A673 (cell line): Measurements from ENCODE around the gene PCARE. TPM values are rescaled to one million over a fixed set of nuclear protein-coding genes. Genes with fewer than 3 reads are reported as not detected.

Experiments used
- Bru-seq: library from RNA; stranded (reverse); fragments of 400-500 nt; gene quantifications from one replicate; lab custom pipeline; 2021; lab: Mats Ljungman, UMichigan
- BruChase-seq, 2 experiments: library from RNA; stranded (reverse); fragments of 400-500 nt; gene quantifications; one replicate each; lab custom pipeline; 2021; lab: Mats Ljungman, UMichigan
- BruUV-seq: library from RNA; stranded (reverse); fragments of 400-500 nt; replicated peaks from 2 replicates; lab custom pipeline; 2021; lab: Mats Ljungman, UMichigan
- CTCF ChIA-PET: fragments of 300-600 bp; sonication (Branson Sonifier 250); formaldehyde crosslinking; loops from one replicate; lab custom pipeline; 2022; ENCODE audit warnings: antibody characterized with exemption; lab: Charles Lee
- POLR2A ChIA-PET: fragments of 300-600 bp; sonication (Branson Sonifier 250); formaldehyde crosslinking; loops from one replicate; lab custom pipeline; 2022; ENCODE audit warnings: antibody characterized with exemption; ENCODE audit not compliant: low non-redundant PET; lab: Charles Lee
- DNase-seq: peaks from one replicate; pipeline ENCODE4 v3.0.0-alpha.2; 2015; ENCODE audit warnings: low spot score
- H3K27ac ChIP-seq: fragments of 200-600 bp; sonication (generic); 2 replicates; pipeline ENCODE4 v1.5.1; 2016; ENCODE audit warnings: mixed run types, low read depth, mild to moderate bottlenecking, mixed read lengths, antibody characterized with exemption, low read length; ENCODE audit not compliant: poor library complexity, severe bottlenecking
- H3K27me3 ChIP-seq: fragments of 200-600 bp; sonication (generic); replicated peaks from 2 replicates; pipeline ENCODE4 v1.6.1; 2017; ENCODE audit warnings: mixed run types, low read depth, mild to moderate bottlenecking, mixed read lengths, antibody characterized with exemption, low read length; ENCODE audit not compliant: insufficient read depth, poor library complexity
- H3K36me3 ChIP-seq: fragments of 200-600 bp; sonication (generic); 2 replicates; pipeline ENCODE4 v1.6.1; 2016; ENCODE audit warnings: mixed run types, mild to moderate bottlenecking, mixed read lengths, antibody characterized with exemption, low read length; ENCODE audit not compliant: insufficient read depth, poor library complexity, severe bottlenecking
- H3K4me1 ChIP-seq: fragments of 200-600 bp; sonication (generic); 2 replicates; pipeline ENCODE4 v1.6.1; 2017; ENCODE audit warnings: mixed run types, mild to moderate bottlenecking, mixed read lengths, antibody characterized with exemption, low read length; ENCODE audit not compliant: insufficient read depth, poor library complexity, severe bottlenecking
- H3K4me3 ChIP-seq: fragments of 200-600 bp; sonication (generic); 2 replicates; pipeline ENCODE4 v1.5.1; 2016; ENCODE audit warnings: low read depth, mixed run types, mild to moderate bottlenecking, mixed read lengths, low read length; ENCODE audit not compliant: poor library complexity, severe bottlenecking
- H3K9me3 ChIP-seq: fragments of 200-600 bp; sonication (generic); 2 replicates; pipeline ENCODE4 v1.6.1; 2016; ENCODE audit warnings: mixed run types, low read depth, mild to moderate bottlenecking, mixed read lengths, antibody characterized with exemption, low read length; ENCODE audit not compliant: poor library complexity, severe bottlenecking
- CTCF ChIP-seq: fragments of 300-800, 200-600 bp; sonication (generic); conservative IDR thresholded peaks from 2 replicates; pipeline ENCODE4 v1.5.1; 2017; ENCODE audit warnings: low read depth, mild to moderate bottlenecking, antibody characterized with exemption, low read length, moderate library complexity, mixed read lengths
- EZH2 ChIP-seq: fragments of 200-600 bp; sonication (generic); IDR thresholded peaks from 2 replicates; pipeline ENCODE4 v1.6.1; 2017; ENCODE audit warnings: borderline replicate concordance, low read depth, mild to moderate bottlenecking, mixed read lengths, antibody characterized with exemption, low read length; ENCODE audit not compliant: poor library complexity, severe bottlenecking
- intact Hi-C: fragments of 100-400 bp; cut with micrococcal nuclease; formaldehyde crosslinking; loops from one replicate; pipeline ENCODE4 v1.10.0; 2022; ENCODE audit not compliant: unreplicated experiment
- long read RNA-seq: library from polyadenylated mRNA; stranded (forward); transcript quantifications from one replicate; pipeline ENCODE4 v2.0.0, GENCODE V29; 2022
- total RNA-seq: library from RNA; stranded (reverse); gene quantifications from 2 replicates; pipeline ENCODE4 v1.2.3, GENCODE V29; 2021

The PCARE gene
- total RNA-seq (not detected in 2 replicates), Bru-seq, nascent RNA (not detected), BruChase-seq, experiment 1, labeled RNA remaining after a 2-hour chase (not detected), BruChase-seq, experiment 2, labeled RNA remaining after a 6-hour chase (not detected)
- long read RNA-seq = 0 reads

- H3K27me3 ChIP-seq = no peaks in the 10 kb centered on the region
- no peak within 1 kb of the TSS for H3K27ac ChIP-seq
- H3K4me1 ChIP-seq = no peaks in the 10 kb centered on the region
- POLR2A ChIA-PET = no interaction called here
- no peak within 1 kb of the TSS for H3K4me3 ChIP-seq
- no peaks in the 10 kb centered on the region for H3K36me3 ChIP-seq
- no TSS peak for BruUV-seq
- TF ChIP-seq EZH2 (no peak), CTCF (no peak)
- CTCF ChIA-PET = no interaction called here
- no peaks in the 10 kb centered on the region for H3K9me3 ChIP-seq
- no peak for DNase-seq
- intact Hi-C loops = no loop called here
These were observed at the start of gene PCARE for GRCh38 chr2:29074411-29074810. Gene PCARE (minus strand): TSS chr2:29074523. CDS start chr2:29074261, 262 bp downstream.

GRCh38 chr2:29123617-29124349, 49.5 kb upstream of the PCARE start:
- Histone ChIP-seq H3K27ac (no peak overlapping the region), H3K4me1 (no peaks in the 10 kb centered on the region), H3K4me3 (no peak overlapping the region), H3K9me3 (peaks cover 4% of the 10 kb centered on the region), H3K36me3 (peaks cover 4% of the 10 kb centered on the region), H3K27me3 (no peaks in the 10 kb centered on the region)
- ChIA-PET CTCF (no interaction called here), POLR2A (no interaction called here)
- intact Hi-C loops = no loop called here
- no peak for DNase-seq
- BruUV-seq = no TSS peak
- TF ChIP-seq EZH2 (no peak), CTCF (no peak)

GRCh38 chr2:29120846-29121245, 46.5 kb upstream of the PCARE start:
- Histone ChIP-seq H3K4me3 (no peak overlapping the region), H3K27ac (no peak overlapping the region), H3K36me3 (peaks cover 4% of the 10 kb centered on the region), H3K4me1 (peaks cover 10% of the 10 kb centered on the region), H3K9me3 (peaks cover 4% of the 10 kb centered on the region), H3K27me3 (no peaks in the 10 kb centered on the region)
- no TSS peak for BruUV-seq
- no peak for DNase-seq
- ChIA-PET POLR2A (no interaction called here), CTCF (no interaction called here)
- no peak for TF ChIP-seq CTCF
- TF ChIP-seq EZH2 = no peak
- intact Hi-C loops = no loop called here
